HG03097 (cell line): ENCODE measurements around the gene FAM3A.

Experiments
- ATAC-seq: cut with Tn5 transposase; IDR thresholded peaks from one replicate; pipeline ENCODE4 v1.9.1; 2021; ENCODE audit not compliant: unreplicated experiment, low FRiP score

Gene FAM3A

GRCh38 chrX:154483325-154483724 is 32.7 kb downstream of the FAM3A start:
- ATAC-seq: no peak

GRCh38 chrX:154482786-154483185 is 33.2 kb downstream of the FAM3A start:
- ATAC-seq: no peak

GRCh38 chrX:154481911-154482601 is 34.0 kb downstream of the FAM3A start:
- no peak for ATAC-seq

- no peak for ATAC-seq
Measured at GRCh38 chrX:154481195-154481594, 34.8 kb downstream of the FAM3A start.

DNA sequence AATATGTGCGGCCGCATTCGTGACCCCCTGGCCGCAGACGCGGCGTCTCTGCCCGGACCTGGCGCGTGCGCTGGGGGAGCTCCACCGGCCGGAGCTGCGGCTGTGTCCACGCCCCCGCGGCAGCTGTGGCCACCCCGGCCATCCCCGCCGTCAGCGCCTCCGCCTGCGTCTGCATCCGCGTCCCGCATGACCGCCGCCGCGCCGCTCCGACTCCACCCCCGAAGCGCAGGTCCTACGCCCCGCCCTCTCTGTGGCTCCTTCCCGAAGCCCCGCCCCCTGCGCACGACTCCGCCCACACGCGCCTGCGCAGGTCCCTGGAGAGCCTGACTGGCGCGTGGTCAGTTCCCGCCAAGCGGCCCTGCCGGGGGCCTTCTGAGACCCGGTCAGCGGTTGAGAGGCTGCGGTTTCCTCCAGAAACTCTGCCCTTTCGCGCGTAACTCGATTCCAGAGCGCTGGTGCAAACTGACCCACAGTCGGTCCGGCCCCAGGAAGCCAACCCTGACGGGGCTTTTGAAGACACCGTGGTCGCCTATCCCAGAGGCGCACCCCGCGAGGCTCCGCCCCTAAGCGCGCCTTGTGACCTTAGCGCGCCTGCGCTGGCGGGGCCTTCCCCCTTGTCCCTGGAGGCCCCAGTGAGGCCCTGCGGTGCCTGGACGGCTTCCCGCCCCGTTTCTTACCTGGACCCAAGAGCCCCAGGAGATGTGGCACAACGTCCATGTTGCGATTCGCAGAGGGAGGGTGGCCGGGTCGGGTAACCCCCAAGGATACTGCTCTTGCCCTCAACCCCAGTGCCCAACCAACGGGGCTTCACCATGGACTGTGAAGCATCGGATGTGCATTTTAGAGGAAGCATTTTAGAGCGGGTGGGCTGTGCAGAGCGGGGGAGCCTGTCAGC is 37.1 kb downstream of the FAM3A start, which contains the start of gene LAGE3:
Gene LAGE3, minus strand, starts transcription at position 554 of the 895 bp plus-strand sequence. Its CDS starts 366 bp downstream, at position 188.
- ATAC-seq: peak; percentile 72

DNA sequence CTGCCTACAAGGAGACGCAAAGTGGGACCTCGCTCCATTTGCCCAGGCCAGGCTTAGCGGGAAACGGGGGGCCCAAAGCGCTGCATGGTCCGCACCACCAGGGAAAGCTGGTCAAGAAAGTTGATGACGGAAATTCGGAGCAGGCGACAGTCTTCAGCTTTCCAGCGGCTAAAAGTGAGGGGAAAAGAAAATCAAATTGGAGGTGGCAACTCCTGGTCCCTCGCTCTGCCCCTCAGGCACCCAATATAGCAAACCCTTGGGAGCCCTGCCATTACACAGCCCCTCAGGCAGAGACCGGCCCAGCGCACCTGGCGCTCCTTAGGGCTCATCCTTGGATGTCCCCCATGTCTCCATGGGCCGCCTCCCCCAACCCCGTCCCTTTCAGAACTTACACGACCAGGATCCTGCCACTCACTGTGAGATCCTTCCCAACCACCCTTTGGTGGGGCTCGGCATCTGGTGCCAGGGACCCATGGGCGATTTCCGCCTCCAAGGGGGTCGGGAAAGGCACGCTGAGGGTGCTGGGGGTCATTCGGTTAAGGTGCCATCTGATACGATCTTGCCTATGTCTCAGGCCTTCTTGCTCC is 38.0 kb downstream of the FAM3A start:
- ATAC-seq: no peak

- no peak for ATAC-seq
Measured at GRCh38 chrX:154476821-154477220, 39.2 kb downstream of the FAM3A start.

DNA sequence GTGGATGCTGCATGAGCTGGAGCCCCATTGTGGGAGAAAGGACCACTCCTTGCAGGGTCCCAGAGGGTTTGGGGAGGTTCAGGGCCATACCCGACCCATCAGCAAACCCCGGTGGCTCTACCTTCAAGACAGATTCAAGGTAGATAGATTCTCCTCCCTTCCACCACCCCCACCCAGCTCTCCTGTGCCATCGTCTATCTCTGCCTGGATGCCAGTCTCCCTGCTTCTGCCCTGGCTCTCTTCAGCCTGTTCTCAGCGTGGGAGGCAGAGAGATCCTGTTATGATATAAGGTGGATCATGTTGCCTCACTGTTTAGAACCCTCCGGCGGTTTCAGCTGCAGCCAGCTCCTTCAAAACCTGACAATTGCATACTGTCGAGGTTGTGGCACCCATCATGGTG is 42.3 kb downstream of the FAM3A start:
- ATAC-seq: no peak

- no peak for ATAC-seq
Measured at GRCh38 chrX:154472685-154473632, 43.1 kb downstream of the FAM3A start.

GRCh38 chrX:154471839-154472684 is 44.0 kb downstream of the FAM3A start:
- ATAC-seq: no peak

GRCh38 chrX:154470914-154471568 is 45.0 kb downstream of the FAM3A start:
- no peak for ATAC-seq

GRCh38 chrX:154470434-154470833 is 45.6 kb downstream of the FAM3A start:
- ATAC-seq: no peak

DNA sequence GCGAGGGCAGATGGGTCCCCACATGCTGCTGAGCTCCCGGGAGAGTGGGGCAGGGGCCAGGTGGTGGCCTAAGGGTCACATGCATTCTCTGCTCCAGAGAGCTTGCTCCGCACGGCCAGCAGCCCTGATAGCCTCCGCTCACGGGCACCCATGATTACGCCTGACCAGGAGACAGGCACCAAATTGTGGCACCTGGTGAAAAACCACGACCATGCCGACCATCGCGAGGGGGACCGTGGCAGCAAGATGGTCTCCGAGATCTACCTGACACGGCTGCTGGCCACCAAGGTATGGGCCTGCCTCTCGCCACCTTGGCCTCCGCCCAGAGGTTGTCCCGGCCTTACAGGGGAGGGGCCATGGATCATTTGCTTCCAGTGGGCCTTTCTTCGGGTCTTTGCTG is 46.2 kb downstream of the FAM3A start:
- ATAC-seq: no peak

DNA sequence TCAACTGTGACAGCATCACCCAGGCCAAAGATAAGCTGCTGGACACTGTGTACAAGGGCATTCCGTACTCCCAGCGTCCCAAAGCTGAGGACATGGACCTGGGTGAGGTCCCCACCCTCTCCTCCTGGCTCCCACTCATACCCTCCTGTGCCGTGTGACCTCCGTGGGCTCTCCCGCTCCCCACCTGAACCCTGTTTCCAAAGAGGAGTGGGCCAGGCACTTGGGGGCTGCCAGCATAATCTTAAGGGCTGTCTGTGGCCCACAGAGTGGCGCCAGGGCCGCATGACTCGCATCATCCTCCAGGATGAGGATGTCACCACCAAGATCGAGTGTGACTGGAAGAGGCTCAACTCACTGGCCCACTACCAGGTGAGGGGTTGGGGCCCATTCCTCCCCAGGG is 46.9 kb downstream of the FAM3A start:
- no peak for ATAC-seq

GRCh38 chrX:154468217-154468616 is 47.8 kb downstream of the FAM3A start:
- ATAC-seq: no peak

GRCh38 chrX:154467556-154467955 is 48.5 kb downstream of the FAM3A start:
- no peak for ATAC-seq

DNA sequence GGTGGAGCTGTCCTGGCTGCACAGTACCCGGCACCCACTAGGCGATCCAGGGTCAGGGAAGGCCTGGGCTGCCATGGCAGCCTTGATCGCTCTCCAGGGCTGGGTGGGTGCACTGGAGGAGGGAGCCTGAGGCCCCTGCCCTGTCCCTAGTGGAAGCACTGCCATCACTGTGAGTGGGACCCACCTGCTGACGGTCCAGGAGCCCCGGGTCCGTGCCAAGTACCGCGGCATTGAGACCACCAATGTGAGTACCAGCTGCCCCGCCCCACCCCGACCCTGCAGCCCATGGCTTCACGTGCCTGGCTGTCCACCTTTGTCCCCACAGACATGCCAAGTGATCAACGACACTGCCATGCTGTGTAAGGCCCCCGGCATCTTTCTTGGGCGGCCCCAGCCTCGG is 49.1 kb downstream of the FAM3A start:
- no peak for ATAC-seq

DNA sequence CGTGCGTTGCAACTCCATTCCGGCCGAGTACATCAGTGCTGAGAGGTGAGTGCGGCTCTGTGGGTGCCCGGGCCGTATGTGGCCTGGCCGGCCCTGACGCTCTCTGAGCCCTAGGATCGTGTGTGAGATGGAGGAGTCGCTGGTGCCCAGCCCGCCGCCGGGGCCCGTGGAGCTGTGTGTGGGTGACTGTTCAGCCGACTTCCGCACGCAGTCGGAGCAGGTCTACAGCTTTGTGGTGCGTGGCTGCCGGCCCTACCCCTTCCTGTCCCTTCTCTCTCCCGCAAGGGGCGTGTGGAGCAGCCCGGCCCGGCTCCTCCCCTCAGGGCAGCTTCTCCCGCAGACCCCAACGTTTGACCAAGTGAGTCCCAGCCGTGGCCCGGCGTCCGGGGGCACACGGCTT is 50.0 kb downstream of the FAM3A start:
- no peak for ATAC-seq

DNA sequence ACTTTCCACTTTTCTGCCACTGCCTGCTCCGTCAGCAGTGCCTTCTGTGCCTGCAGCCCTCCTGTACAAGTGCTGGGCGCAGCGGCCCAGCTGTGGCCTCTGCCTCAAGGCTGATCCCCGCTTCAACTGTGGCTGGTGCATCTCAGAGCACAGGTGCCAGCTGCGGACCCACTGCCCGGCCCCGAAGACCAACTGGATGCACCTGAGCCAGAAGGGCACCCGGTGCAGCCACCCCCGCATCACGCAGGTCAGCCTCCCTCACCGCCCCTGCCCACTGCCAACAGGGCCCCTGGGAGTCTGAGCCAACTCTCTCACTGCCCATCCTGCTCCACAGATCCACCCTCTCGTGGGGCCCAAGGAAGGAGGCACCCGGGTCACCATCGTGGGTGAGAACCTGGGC is 50.4 kb downstream of the FAM3A start:
- no peak for ATAC-seq
